IMR-90 (cell line): ENCODE measurements around the gene CYP1A2.

Experiments
- CEBPB ChIP-seq: IDR thresholded peaks from 2 replicates; pipeline ENCODE4 v1.6.1; 2012; ENCODE audit warnings: low read depth, low read length, improper control_type of control experiment
- CTCF ChIP-seq: conservative IDR thresholded peaks from 2 replicates; pipeline ENCODE4 v1.5.1; 2012; ENCODE audit warnings: mild to moderate bottlenecking, low read depth, low read length, improper control_type of control experiment
- ELK1 ChIP-seq: fragments of 150-350 bp; IDR thresholded peaks from 2 replicates; pipeline ENCODE4 v1.6.1; 2016; ENCODE audit warnings: low read depth, mild to moderate bottlenecking, low read length, moderate library complexity, borderline replicate concordance
- FOS ChIP-seq: fragments of 150-350 bp; IDR thresholded peaks from 2 replicates; pipeline ENCODE4 v1.6.1; 2016; ENCODE audit warnings: low read depth, low read length
- MAFK ChIP-seq: IDR thresholded peaks from 2 replicates; pipeline ENCODE4 v1.6.1; 2012; ENCODE audit warnings: low read depth, low read length, improper control_type of control experiment
- MAZ ChIP-seq: IDR thresholded peaks from 2 replicates; pipeline ENCODE4 v1.6.1; 2012; ENCODE audit warnings: low read depth, mild to moderate bottlenecking, low read length, improper control_type of control experiment, moderate library complexity, borderline replicate concordance
- POLR2A ChIP-seq: IDR thresholded peaks from 2 replicates; pipeline ENCODE4 v1.6.1; 2012; ENCODE audit warnings: mild to moderate bottlenecking, low read depth, low read length
- RAD21 ChIP-seq: IDR thresholded peaks from 2 replicates; pipeline ENCODE4 v1.6.1; 2012; ENCODE audit warnings: low read length, improper control_type of control experiment
- RFX5 ChIP-seq: IDR thresholded peaks from 2 replicates; pipeline ENCODE4 v1.8.0; 2012; ENCODE audit warnings: low read depth, mild to moderate bottlenecking, low read length, moderate library complexity
- USF2 ChIP-seq: fragments of 150-350 bp; IDR thresholded peaks from 2 replicates; pipeline ENCODE4 v1.6.1; 2017; ENCODE audit warnings: mild to moderate bottlenecking, antibody characterized with exemption, low read length, low read depth

- TF ChIP-seq CTCF = no peak
- TF ChIP-seq RAD21 = no peak
- no peak for TF ChIP-seq MAFK
- TF ChIP-seq CEBPB = no peak
- no peak for TF ChIP-seq ELK1
- TF ChIP-seq POLR2A = no peak
- no peak for TF ChIP-seq MAZ
- no peak for TF ChIP-seq RFX5
- TF ChIP-seq USF2 = no peak
- TF ChIP-seq FOS = no peak
Measured at GRCh38 chr15:74748322-74748946, at the start of gene CYP1A2.
